HG02938 (cell line): ENCODE data around the gene SART1.
A peak's percentile ranks its signal among the peaks of the same experiment; 100 is the strongest.

Source experiments
- ATAC-seq: cut with Tn5 transposase; IDR thresholded peaks from one replicate; pipeline ENCODE4 v1.9.1; 2021; ENCODE audit warnings: mild to moderate bottlenecking, moderate library complexity; ENCODE audit not compliant: unreplicated experiment

Gene SART1

GRCh38 chr11:65961267-65962140 lies at the start of gene SART1:
SART1 (plus strand) TSS chr11:65961734; CDS start chr11:65961781, 47 bp downstream.
- peak; percentile 81 for ATAC-seq

- no peak for ATAC-seq
Measured at GRCh38 chr11:65912845-65913244, 48.7 kb upstream of the SART1 start.

- ATAC-seq, result no peak
Measured at GRCh38 chr11:65915101-65915820, 46.3 kb upstream of the SART1 start.

- ATAC-seq, result no peak
Measured at GRCh38 chr11:65915821-65916251, 45.7 kb upstream of the SART1 start.

GRCh38 chr11:65916391-65916790 lies 45.1 kb upstream of the SART1 start:
- no peak for ATAC-seq

GRCh38 chr11:65917077-65917433 lies 44.5 kb upstream of the SART1 start:
- ATAC-seq, result no peak

- ATAC-seq, result no peak
Measured at GRCh38 chr11:65917434-65918210, 43.9 kb upstream of the SART1 start.

GRCh38 chr11:65918211-65919140 lies 43.1 kb upstream of the SART1 start, which contains the start of gene C11orf68:
C11orf68 (minus strand) TSS chr11:65919062; CDS start chr11:65919031, 31 bp downstream.
- peak; percentile 53 for ATAC-seq

GRCh38 chr11:65919141-65919572 lies 42.4 kb upstream of the SART1 start, which contains the start of gene DRAP1:
DRAP1 (plus strand) TSS chr11:65919426; CDS start chr11:65919502, 76 bp downstream.
- peak; percentile 70 for ATAC-seq

GRCh38 chr11:65919573-65920371 lies 41.8 kb upstream of the SART1 start:
- ATAC-seq, result peak; percentile 39

- ATAC-seq, result no peak
Measured at GRCh38 chr11:65920372-65920802, 41.1 kb upstream of the SART1 start.

- ATAC-seq, result no peak
Measured at GRCh38 chr11:65921033-65921555, 40.4 kb upstream of the SART1 start.

GRCh38 chr11:65921876-65922275 lies 39.7 kb upstream of the SART1 start:
- ATAC-seq, result no peak

GRCh38 chr11:65922565-65922964 lies 39.0 kb upstream of the SART1 start:
- ATAC-seq, result no peak

GRCh38 chr11:65925397-65925796 lies 36.1 kb upstream of the SART1 start:
- no peak for ATAC-seq

GRCh38 chr11:65927904-65928397 lies 33.6 kb upstream of the SART1 start:
- ATAC-seq, result no peak

GRCh38 chr11:65928667-65929066 lies 32.9 kb upstream of the SART1 start:
- ATAC-seq, result no peak

- no peak for ATAC-seq
Measured at GRCh38 chr11:65931773-65932557, 29.6 kb upstream of the SART1 start.
